T-cell (primary cell): ENCODE data around the gene SLC39A9. TPM values are rescaled to one million over a fixed set of nuclear protein-coding genes. Genes with fewer than 3 reads are reported as not detected.
"Not testable (repeated sequence)": the region's sequence is repeated elsewhere in the genome, so short reads cannot be mapped to it uniquely, and the experiment has no call there.

Experiments used
- ATAC-seq, 4 experiments: fragments of 200-7000 bp in 3 of 4; fragments of 150-1000 bp in 1 of 4; cut with Tn5 transposase; replicated peaks in 1 of 4; 1 replicate in 3 of 4; 2 replicates in 1 of 4; pipeline ENCODE4 v1.10.0; 2021; ENCODE audit warnings: moderate library complexity in 3 of 4, mild to moderate bottlenecking in 2 of 4, moderate number of reproducible peaks in 1 of 4
- CTCF ChIA-PET, 2 donors: fragments of 300-600 bp; sonication (Branson Sonifier 250); formaldehyde crosslinking; loops; one replicate each; lab custom pipeline; 2022; ENCODE audit warnings: antibody characterized with exemption in 2 of 2; lab: Charles Lee
- POLR2A ChIA-PET, 2 donors: fragments of 300-600 bp; sonication (Branson Sonifier 250); formaldehyde crosslinking; loops; one replicate each; lab custom pipeline; 2022; ENCODE audit warnings: antibody characterized with exemption in 2 of 2; lab: Charles Lee
- DNase-seq, 35 experiments: peaks; one replicate each; pipeline versions ENCODE4 v3.0.0 to v3.0.0-alpha.2; 2013 to 2023
- H3K27ac ChIP-seq: one replicate; pipeline ENCODE4 v1.5.1; 2013; ENCODE audit warnings: low read length
- H3K27me3 ChIP-seq, 2 experiments: replicated peaks in 1 of 2; 1 replicate in 1 of 2; 2 replicates in 1 of 2; pipeline versions ENCODE4 v1.6.1 to v1.7.0; 2013; ENCODE audit warnings: low read length in 1 of 2, mixed read lengths in 1 of 2; ENCODE audit not compliant: control insufficient read depth in 2 of 2, insufficient read depth in 2 of 2; ENCODE audit errors: extremely low read depth in 1 of 2
- H3K36me3 ChIP-seq, 2 donors: 1 replicate in 1 of 2; 2 replicates in 1 of 2; pipeline versions ENCODE4 v1.6.1 to v1.7.0; 2013; ENCODE audit warnings: low read length in 1 of 2; ENCODE audit not compliant: control insufficient read depth in 2 of 2, insufficient read depth in 1 of 2; ENCODE audit errors: extremely low read depth in 1 of 2
- H3K4me1 ChIP-seq, 2 experiments: 1 replicate in 1 of 2; 2 replicates in 1 of 2; pipeline versions ENCODE4 v1.6.1 to v1.7.0; 2013; ENCODE audit warnings: low read length in 2 of 2, mixed read lengths in 1 of 2; ENCODE audit not compliant: insufficient read depth in 2 of 2, control insufficient read depth in 1 of 2; ENCODE audit errors: extremely low read depth in 1 of 2
- H3K4me3 ChIP-seq, 2 donors: 1 replicate in 1 of 2; 2 replicates in 1 of 2; pipeline versions ENCODE4 v1.5.1 to v1.7.0; 2013; ENCODE audit warnings: mild to moderate bottlenecking in 2 of 2, low read length in 1 of 2, moderate library complexity in 1 of 2; ENCODE audit not compliant: control insufficient read depth in 1 of 2; ENCODE audit errors: extremely low read depth in 1 of 2
- H3K9me3 ChIP-seq: 2 replicates; pipeline ENCODE4 v1.7.0; 2013
- H3K27ac Mint-ChIP-seq, 2 donors: one replicate each; pipeline ENCODE4 v1.8.0; 2020 to 2021; ENCODE audit warnings: mild to moderate bottlenecking in 2 of 2, mixed read lengths in 2 of 2
- H3K27me3 Mint-ChIP-seq, 2 donors: one replicate each; pipeline ENCODE4 v1.8.0; 2021 to 2022; ENCODE audit warnings: mixed read lengths in 2 of 2
- H3K36me3 Mint-ChIP-seq: one replicate; pipeline ENCODE4 v1.8.0; 2021; ENCODE audit warnings: mixed read lengths
- H3K4me1 Mint-ChIP-seq, 3 donors: one replicate each; pipeline ENCODE4 v1.8.0; 2020 to 2022; ENCODE audit warnings: mixed read lengths in 3 of 3, mild to moderate bottlenecking in 1 of 3
- H3K4me3 Mint-ChIP-seq, 3 donors: one replicate each; pipeline ENCODE4 v1.8.0; 2020 to 2022; ENCODE audit warnings: mild to moderate bottlenecking in 3 of 3, mixed read lengths in 3 of 3, moderate library complexity in 3 of 3
- H3K9me3 Mint-ChIP-seq, 3 donors: one replicate each; pipeline ENCODE4 v1.8.0; 2020 to 2022; ENCODE audit warnings: mixed read lengths in 3 of 3
- WGBS: methylation state at CpG from one replicate; pipeline ENCODE4 v1.1.5; 2013; ENCODE audit warnings: missing lambda C conversion rate; ENCODE audit not compliant: insufficient coverage; 5-methylcytosine and 5-hydroxymethylcytosine counted together
- total RNA-seq, 35 experiments: library from RNA in 6 of 35; stranded (reverse) in 6 of 35; fragments of 120-200 nt in 1 of 35; gene quantifications; one replicate each; pipeline versions ENCODE4 v1.2.1 to v1.2.4 and lab custom pipeline; 2013 to 2026

Gene SLC39A9
- total RNA-seq, 5 donors from 2014 or later (not counting 1 experiment from before 2014, with no cell fraction given), result 23.4 to 38.0 (median 33.0) TPM

DNA sequence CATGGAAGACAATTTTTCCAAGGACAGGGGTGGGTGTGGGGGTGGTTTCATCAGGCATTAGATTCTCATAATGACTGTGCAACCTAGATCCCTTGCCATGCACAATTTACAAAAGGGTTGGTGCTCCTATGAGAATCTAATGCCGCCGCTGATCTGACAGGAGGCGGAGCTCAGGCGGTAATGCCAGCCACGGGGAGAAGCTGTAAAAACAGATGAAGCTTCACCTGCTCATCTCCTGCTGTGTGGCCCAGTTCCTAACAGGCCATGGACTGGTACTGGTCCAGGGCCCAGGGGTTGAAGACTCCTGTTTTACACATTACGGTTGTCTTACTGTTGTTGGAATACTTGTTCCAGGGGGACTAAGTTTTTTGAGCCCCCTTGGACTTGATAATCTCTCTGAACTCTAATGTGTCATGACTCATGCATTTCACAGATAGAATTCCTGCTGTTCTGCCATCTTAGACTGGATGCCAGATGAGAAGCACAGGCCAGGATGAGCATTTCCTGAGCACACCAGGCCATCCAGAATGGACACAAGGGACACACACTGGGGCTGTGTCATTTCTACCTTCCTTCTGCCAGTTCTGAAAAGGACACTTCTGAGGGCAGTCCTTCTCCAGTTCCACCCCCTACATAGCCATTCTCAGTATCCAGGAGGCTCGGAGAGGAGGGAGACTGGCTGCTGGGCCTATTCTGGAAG lies 91.9 kb downstream of the SLC39A9 start:
- Mint-ChIP-seq H3K4me1 (peaks cover 0 to 2% (median 0%) of the 10 kb centered on the region in 3 donors), H3K27me3 (peaks cover 30 to 31% of the 10 kb centered on the region in 2 donors), H3K27ac (no peak overlapping the region), H3K36me3 (no peaks in the 10 kb centered on the region), H3K4me3 (no peak overlapping the region), H3K9me3 (no peaks in the 10 kb centered on the region)
- Histone ChIP-seq H3K9me3 (no peaks in the 10 kb centered on the region), H3K4me1 (no peaks in the 10 kb centered on the region), H3K27ac (no peak overlapping the region), H3K4me3 (no peak overlapping the region), H3K36me3 (no peaks in the 10 kb centered on the region), H3K27me3 (peaks cover 0 to 30% of the 10 kb centered on the region in 2 experiments)
- CTCF ChIA-PET, result no interaction called here
- POLR2A ChIA-PET, result no interaction called here
- no peak for DNase-seq
- 88% methylated on average over 5 of the region's 7 CpGs for WGBS
- no peak for ATAC-seq

DNA sequence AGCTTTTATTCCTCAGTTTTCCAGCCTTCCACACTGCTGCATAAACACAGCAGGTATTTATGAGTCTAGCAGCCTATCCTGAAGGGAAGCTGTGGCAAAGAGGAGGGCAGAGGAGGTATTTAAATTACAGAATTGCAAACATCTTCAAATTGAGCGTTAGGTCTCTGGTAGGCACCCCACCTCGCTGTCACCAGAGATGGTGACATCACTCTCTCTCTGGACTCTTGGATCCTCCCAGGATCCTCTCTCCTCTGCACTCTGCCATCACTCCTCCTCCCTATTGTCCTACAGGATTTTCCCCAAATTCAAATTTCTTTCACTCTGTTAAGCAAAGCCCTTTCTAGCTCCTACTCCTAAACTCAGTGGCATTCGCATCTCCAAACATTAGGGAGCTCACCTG lies 92.7 kb downstream of the SLC39A9 start:
- WGBS, result 82% methylated on average over 3 of the region's 3 CpGs

DNA sequence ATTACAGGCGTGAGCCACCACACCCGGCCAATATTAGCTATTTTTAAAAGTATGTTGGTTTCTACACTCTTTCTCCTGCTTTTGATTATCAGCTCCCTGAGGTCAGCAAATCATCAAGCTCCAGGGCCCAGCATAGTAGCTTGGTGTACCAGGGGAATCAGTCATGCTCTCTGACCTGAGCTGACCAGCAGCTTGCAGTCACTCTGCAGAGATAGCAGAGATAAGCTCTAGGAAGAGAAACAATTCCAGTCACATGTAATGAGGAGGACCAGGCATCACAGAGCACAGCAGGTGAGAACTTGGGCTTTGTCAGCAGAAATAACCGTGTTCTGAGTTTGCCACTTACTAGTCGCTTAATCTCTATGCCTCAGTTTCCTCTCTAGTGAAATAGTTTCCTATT lies 94.5 kb downstream of the SLC39A9 start:
- no peak overlapping the region for H3K4me3 Mint-ChIP-seq
- H3K27ac ChIP-seq, result no peak overlapping the region
- no CpG with 5 or more reads among the region's 4 CpGs for WGBS
- H3K27ac Mint-ChIP-seq, result no peak overlapping the region
- peaks cover 9 to 17% of the 10 kb centered on the region in 2 donors for H3K27me3 Mint-ChIP-seq
- no peaks in the 10 kb centered on the region for H3K36me3 Mint-ChIP-seq
- DNase-seq (no peak), ATAC-seq (no peak)
- H3K4me3 ChIP-seq, result no peak overlapping the region
- no peaks in the 10 kb centered on the region for H3K36me3 ChIP-seq
- CTCF ChIA-PET, result interaction anchor here in 1 of 2 donors (0.7 kb wide), 1 partner anchor 1687 kb away, joined by 3 read pairs; no protein-coding TSS in a partner anchor
- H3K4me1 ChIP-seq, result no peaks in the 10 kb centered on the region
- POLR2A ChIA-PET, result no interaction called here
- H3K27me3 ChIP-seq, result peaks cover 0 to 12% of the 10 kb centered on the region in 2 experiments
- no peaks in the 10 kb centered on the region for H3K4me1 Mint-ChIP-seq
- H3K9me3 ChIP-seq, result no peaks in the 10 kb centered on the region
- no peaks in the 10 kb centered on the region for H3K9me3 Mint-ChIP-seq

More for the DNA sequence above, 92.7 kb downstream of the SLC39A9 start:
- no peak overlapping the region for H3K4me3 ChIP-seq
- H3K27ac ChIP-seq, result no peak overlapping the region
- H3K27ac Mint-ChIP-seq, result no peak overlapping the region
- peaks cover 23 to 27% of the 10 kb centered on the region in 2 donors for H3K27me3 Mint-ChIP-seq
- no peaks in the 10 kb centered on the region for H3K4me1 ChIP-seq
- ChIA-PET POLR2A (no interaction called here), CTCF (no interaction called here)
- DNase-seq, result no peak
- no peak for ATAC-seq
- peaks cover 0 to 1% (median 0%) of the 10 kb centered on the region in 3 donors for H3K4me1 Mint-ChIP-seq
- H3K36me3 Mint-ChIP-seq, result no peaks in the 10 kb centered on the region
- no peak overlapping the region for H3K4me3 Mint-ChIP-seq
- H3K36me3 ChIP-seq, result no peaks in the 10 kb centered on the region
- no peaks in the 10 kb centered on the region for H3K9me3 ChIP-seq
- H3K27me3 ChIP-seq, result peaks cover 0 to 22% of the 10 kb centered on the region in 2 experiments
- H3K9me3 Mint-ChIP-seq, result no peaks in the 10 kb centered on the region

DNA sequence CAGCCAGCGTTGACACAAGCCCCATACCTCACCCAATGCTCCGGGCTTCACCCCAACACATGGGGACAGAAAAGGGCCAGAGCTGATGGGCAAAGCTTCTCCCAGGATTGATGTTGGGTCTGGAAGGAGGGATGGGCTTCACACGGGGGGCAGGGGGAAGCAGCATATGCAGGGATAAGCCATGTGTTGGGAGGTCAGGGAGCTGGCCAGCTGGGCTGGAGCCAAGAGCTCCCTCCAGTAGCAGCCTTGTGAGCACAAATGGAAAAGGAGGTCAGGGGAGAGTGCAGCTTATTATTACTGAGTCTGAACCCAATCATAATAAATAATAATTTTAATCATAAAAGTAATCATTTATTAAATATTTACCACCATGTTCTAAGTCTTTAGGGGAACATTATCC lies 95.3 kb downstream of the SLC39A9 start:
- Histone ChIP-seq H3K36me3 (no peaks in the 10 kb centered on the region), H3K4me1 (no peaks in the 10 kb centered on the region), H3K27me3 (peaks cover 0 to 10% of the 10 kb centered on the region in 2 experiments), H3K4me3 (no peak overlapping the region), H3K9me3 (no peaks in the 10 kb centered on the region), H3K27ac (no peak overlapping the region)
- no peak overlapping the region for H3K27ac Mint-ChIP-seq
- H3K9me3 Mint-ChIP-seq, result no peaks in the 10 kb centered on the region
- no peaks in the 10 kb centered on the region for H3K4me1 Mint-ChIP-seq
- POLR2A ChIA-PET, result no interaction called here
- 40% methylated on average over 1 of the region's 3 CpGs for WGBS
- no peaks in the 10 kb centered on the region for H3K36me3 Mint-ChIP-seq
- H3K4me3 Mint-ChIP-seq, result no peak overlapping the region
- CTCF ChIA-PET, result interaction anchor here in 1 of 2 donors (0.7 kb wide), 1 partner anchor 1688 kb away, joined by 3 read pairs; no protein-coding TSS in a partner anchor
- DNase-seq (no peak), ATAC-seq (no peak)
- peaks cover 7 to 12% of the 10 kb centered on the region in 2 donors for H3K27me3 Mint-ChIP-seq

DNA sequence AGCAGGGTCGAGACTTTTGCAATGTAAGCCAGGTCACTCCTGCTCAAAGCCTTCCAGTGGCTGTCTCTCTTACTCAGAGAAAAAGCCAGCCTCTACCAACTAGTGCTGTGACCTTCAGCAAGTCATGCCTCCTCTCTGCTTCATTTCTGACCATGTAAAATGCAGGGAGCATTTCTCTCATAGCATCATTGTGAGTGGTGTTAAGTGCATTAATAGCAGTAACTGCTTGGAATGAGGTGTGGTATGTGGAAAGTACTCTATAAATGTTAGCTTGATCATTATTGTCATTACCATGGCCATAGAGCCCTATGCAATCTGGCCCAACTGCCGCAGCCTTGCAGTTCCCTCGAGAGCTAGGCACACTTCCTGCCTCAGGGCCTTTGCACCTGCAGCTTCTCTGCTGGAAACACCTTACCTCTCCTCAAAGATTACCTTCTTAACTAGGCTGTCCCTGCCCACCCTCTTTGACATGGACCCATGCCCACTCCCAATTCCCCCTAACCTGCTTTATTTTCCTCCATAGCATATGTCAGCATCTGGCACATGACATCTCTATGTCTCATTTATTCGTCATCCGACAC lies 96.9 kb downstream of the SLC39A9 start:
- ChIA-PET POLR2A (no interaction called here), CTCF (no interaction called here)
- no peak overlapping the region for H3K4me3 ChIP-seq
- ATAC-seq (no peak), DNase-seq (no peak)
- no peak overlapping the region for H3K27ac ChIP-seq
- no peaks in the 10 kb centered on the region for H3K9me3 ChIP-seq
- Mint-ChIP-seq H3K4me1 (no peaks in the 10 kb centered on the region), H3K27ac (no peak overlapping the region), H3K27me3 (peaks cover 4 to 12% of the 10 kb centered on the region in 2 donors), H3K36me3 (no peaks in the 10 kb centered on the region), H3K9me3 (no peaks in the 10 kb centered on the region), H3K4me3 (no peak overlapping the region)
- no peaks in the 10 kb centered on the region for H3K36me3 ChIP-seq
- no peaks in the 10 kb centered on the region for H3K4me1 ChIP-seq
- 93% methylated on average over 3 of the region's 5 CpGs for WGBS
- H3K27me3 ChIP-seq, result peaks cover 0 to 25% of the 10 kb centered on the region in 2 experiments

- H3K27me3 ChIP-seq, result peaks cover 0 to 45% of the 10 kb centered on the region in 2 experiments
- H3K4me3 Mint-ChIP-seq, H3K9me3 ChIP-seq, DNase-seq, H3K36me3 Mint-ChIP-seq, ATAC-seq, POLR2A ChIA-PET, H3K4me1 ChIP-seq, H3K27ac ChIP-seq, CTCF ChIA-PET, H3K4me3 ChIP-seq, H3K9me3 Mint-ChIP-seq, H3K4me1 Mint-ChIP-seq, H3K27ac Mint-ChIP-seq, H3K36me3 ChIP-seq: not testable (repeated sequence)
- peaks cover 8 to 11% of the 10 kb centered on the region in 2 donors for H3K27me3 Mint-ChIP-seq
- 60% methylated on average over 1 of the region's 4 CpGs for WGBS
Observed at GRCh38 chr14:69497866-69498265, 99.4 kb downstream of the SLC39A9 start.
